ENCODE results near the gene NCAPH2.

The NCAPH2 gene

GRCh38 chr22:50502628-50503474, 5.2 kb upstream of the NCAPH2 start:
- TF ChIP-seq CTCF (IDR thresholded peaks at IDR 0.05; ENCODE audit: insufficient read depth, low read depth, low read length, missing control alignments), result no peak
- H3K4me3 ChIP-seq (ENCODE audit: low read depth, low read length), result no peak overlapping the region
- DNase-seq (ENCODE audit: low read depth), result no peak

- peak; percentile 11 for TF ChIP-seq CTCF (IDR thresholded peaks at IDR 0.05; ENCODE audit: insufficient read depth, low read depth, low read length, missing control alignments)
- no peak overlapping the region for H3K4me3 ChIP-seq (ENCODE audit: low read depth, low read length)
- peak; percentile 12 for DNase-seq (ENCODE audit: low read depth)
Measured at GRCh38 chr22:50503475-50504145, 4.4 kb upstream of the NCAPH2 start.

- TF ChIP-seq CTCF (IDR thresholded peaks at IDR 0.05; ENCODE audit: insufficient read depth, low read depth, low read length, missing control alignments), result no peak
Measured at GRCh38 chr22:50504369-50505211, 3.4 kb upstream of the NCAPH2 start.

GRCh38 chr22:50505276-50505775, 2.7 kb upstream of the NCAPH2 start:
- H3K4me3 ChIP-seq (ENCODE audit: low read depth, low read length), result no peak overlapping the region
- peak; percentile 9 for DNase-seq (ENCODE audit: low read depth)
- TF ChIP-seq CTCF (IDR thresholded peaks at IDR 0.05; ENCODE audit: insufficient read depth, low read depth, low read length, missing control alignments), result no peak

More at GRCh38 chr22:50504369-50505211, 3.4 kb upstream of the NCAPH2 start:
- peak; percentile 4 for DNase-seq (ENCODE audit: low read depth)
- H3K4me3 ChIP-seq (ENCODE audit: low read depth, low read length), result no peak overlapping the region

- TF ChIP-seq CTCF (IDR thresholded peaks at IDR 0.05; ENCODE audit: insufficient read depth, low read depth, low read length, missing control alignments), result no peak
- peak; percentile 11 for DNase-seq (ENCODE audit: low read depth)
- H3K4me3 ChIP-seq (ENCODE audit: low read depth, low read length), result peak overlapping the region; percentile 88
Measured at GRCh38 chr22:50505776-50506610, 2.0 kb upstream of the NCAPH2 start.

Data from GM12865 (cell line).